HUES6 (cell line): ENCODE measurements around the gene UCP3.

Experiments
- H3K27ac ChIP-seq: 2 replicates; pipeline ENCODE4 v1.7.0; 2013; ENCODE audit warnings: low read depth, mild to moderate bottlenecking, low read length, inconsistent platforms
- H3K27me3 ChIP-seq: 2 replicates; pipeline ENCODE4 v1.6.1; 2013; ENCODE audit warnings: low read length; ENCODE audit not compliant: control insufficient read depth, insufficient read depth
- H3K36me3 ChIP-seq: 2 replicates; pipeline ENCODE4 v1.6.1; 2013; ENCODE audit warnings: low read length; ENCODE audit not compliant: control insufficient read depth, insufficient read depth
- H3K4me1 ChIP-seq: 2 replicates; pipeline ENCODE4 v1.6.1; 2013; ENCODE audit warnings: low read length; ENCODE audit not compliant: control insufficient read depth, insufficient read depth
- H3K4me3 ChIP-seq: 2 replicates; pipeline ENCODE4 v1.5.1; 2013; ENCODE audit warnings: low read depth, low read length
- H3K9ac ChIP-seq: one replicate; pipeline ENCODE4 v1.6.1; 2013; ENCODE audit warnings: mild to moderate bottlenecking, low read length
- H3K9me3 ChIP-seq: 2 replicates; pipeline ENCODE4 v1.6.1; 2013; ENCODE audit warnings: low read depth, low read length; ENCODE audit not compliant: control insufficient read depth, insufficient read depth

The UCP3 gene

DNA sequence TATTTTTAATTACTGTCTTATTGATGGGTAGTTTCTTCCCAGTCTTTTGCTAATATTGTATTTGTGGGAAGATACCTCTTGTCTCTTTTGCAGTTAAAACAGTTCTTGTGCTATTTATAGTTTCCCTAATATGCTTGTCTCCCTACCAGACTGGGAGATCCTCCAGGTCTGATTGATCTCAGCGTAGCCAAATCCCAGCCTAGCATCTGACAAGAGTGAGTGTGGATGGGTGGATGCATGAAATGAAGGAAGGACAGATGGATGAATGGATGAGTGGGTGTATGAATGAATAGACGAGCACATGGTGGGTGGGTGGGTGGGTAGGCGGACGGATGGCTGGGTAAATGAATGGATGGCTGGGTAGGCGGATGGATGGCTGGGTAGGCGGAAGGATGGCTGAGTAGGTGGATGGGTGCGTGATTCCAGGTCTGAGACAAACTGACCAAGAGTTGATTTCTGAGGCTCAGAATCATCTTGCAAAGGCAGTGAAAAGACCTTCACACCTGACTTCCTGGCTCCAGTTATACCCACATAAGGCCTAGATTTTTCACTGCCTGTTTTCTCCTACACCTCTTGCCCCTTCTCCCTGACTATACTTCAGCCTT is 46.7 kb downstream of the UCP3 start:
- no peak overlapping the region for H3K27ac ChIP-seq
- no peaks in the 10 kb centered on the region for H3K4me1 ChIP-seq
- H3K36me3 ChIP-seq, result no peaks in the 10 kb centered on the region
- H3K9me3 ChIP-seq, result no peaks in the 10 kb centered on the region
- H3K4me3 ChIP-seq, result no peak overlapping the region
- no peaks in the 10 kb centered on the region for H3K27me3 ChIP-seq
- H3K9ac ChIP-seq, result no peak overlapping the region

DNA sequence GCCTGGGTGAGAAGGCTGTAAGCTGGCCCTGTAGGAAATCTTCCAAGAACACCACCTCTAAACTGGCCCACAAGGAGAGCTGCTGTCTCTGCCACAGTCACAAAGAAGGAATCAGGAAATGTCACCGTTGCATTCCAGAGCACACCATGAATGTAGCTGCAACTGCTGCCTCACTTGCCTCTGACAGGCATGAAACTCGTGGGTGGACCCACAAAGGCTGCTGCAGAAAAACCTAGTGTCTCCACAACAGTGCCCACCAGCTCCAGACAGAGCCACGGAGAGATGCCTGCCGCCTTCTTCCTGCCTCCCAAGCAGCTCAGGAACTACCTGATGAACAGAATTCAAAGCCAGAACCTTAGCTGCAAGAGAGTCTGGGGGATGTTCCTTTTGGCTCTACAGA is 47.6 kb downstream of the UCP3 start:
- Histone ChIP-seq H3K9ac (no peak overlapping the region), H3K27ac (no peak overlapping the region), H3K9me3 (no peaks in the 10 kb centered on the region), H3K27me3 (no peaks in the 10 kb centered on the region), H3K4me3 (no peak overlapping the region), H3K4me1 (no peaks in the 10 kb centered on the region), H3K36me3 (no peaks in the 10 kb centered on the region)

DNA sequence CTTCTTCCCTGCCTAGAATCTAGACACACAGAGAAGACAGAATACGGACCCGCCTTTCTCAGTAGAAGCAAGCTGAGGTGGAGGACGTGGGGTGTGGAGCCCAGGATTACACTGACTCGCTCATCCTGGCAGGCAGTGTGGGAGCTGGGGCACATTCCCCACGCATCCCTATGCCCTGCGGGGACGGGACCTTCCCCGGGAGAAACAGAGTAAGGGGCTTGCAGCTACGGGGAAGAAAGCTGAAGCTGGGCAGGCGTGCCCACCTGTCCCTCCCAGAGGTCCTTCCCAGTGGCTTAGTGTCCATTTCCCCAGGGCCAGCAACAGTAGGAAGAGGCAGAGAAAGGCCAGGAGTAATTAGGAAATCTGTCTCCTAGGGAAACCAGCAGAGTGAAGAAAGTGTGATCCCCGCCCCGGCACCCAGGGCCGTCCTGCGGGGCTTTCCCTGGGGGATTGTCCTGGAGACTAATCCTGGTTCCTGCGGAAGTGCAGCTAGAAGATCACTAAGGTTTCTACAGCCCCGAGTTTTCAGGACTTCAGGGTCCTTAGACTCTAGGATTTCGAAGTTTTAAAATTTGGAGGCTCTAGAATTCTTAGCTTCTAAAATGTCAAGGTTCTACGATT is 50.3 kb downstream of the UCP3 start:
- Histone ChIP-seq H3K27ac (no peak overlapping the region), H3K36me3 (no peaks in the 10 kb centered on the region), H3K4me3 (no peak overlapping the region), H3K9ac (no peak overlapping the region), H3K9me3 (no peaks in the 10 kb centered on the region), H3K4me1 (no peaks in the 10 kb centered on the region), H3K27me3 (no peaks in the 10 kb centered on the region)

DNA sequence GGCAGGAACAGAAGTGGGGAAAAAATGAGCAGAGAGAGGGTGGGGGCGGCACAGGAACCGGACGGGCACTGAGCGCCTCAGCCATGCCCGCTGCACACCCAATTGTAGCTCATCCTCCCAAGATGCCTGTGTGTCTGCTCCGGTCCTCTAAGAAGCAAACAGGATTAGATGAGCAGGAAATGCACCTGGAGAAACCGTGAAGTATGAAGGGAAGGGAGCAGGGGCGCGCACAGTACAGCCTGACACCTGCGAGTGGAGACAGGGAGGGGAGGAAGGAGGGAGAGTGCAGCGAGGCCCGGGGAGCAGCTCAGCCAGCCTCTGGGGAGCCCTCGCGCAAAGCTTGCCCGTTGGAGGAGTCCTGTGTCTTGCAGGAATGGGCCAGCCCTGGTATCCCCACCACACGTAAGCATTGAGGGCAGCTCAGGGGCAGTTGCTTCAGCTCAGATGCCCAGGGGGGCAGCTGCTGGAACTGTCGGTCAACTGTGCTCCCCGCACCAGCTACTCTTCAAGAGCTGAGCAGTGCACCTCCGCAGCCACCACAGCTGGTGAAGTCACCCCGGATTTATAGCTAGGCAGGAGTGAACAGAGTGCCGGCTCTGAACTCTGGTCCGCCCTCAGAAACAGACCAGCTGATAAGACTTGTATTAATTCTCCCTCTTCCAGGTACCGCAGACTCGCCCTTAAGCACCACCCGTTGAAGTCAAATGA is 51.1 kb downstream of the UCP3 start:
- H3K36me3 ChIP-seq, result no peaks in the 10 kb centered on the region
- no peak overlapping the region for H3K4me3 ChIP-seq
- no peak overlapping the region for H3K27ac ChIP-seq
- no peaks in the 10 kb centered on the region for H3K4me1 ChIP-seq
- no peak overlapping the region for H3K9ac ChIP-seq
- H3K27me3 ChIP-seq, result no peaks in the 10 kb centered on the region
- no peaks in the 10 kb centered on the region for H3K9me3 ChIP-seq

DNA sequence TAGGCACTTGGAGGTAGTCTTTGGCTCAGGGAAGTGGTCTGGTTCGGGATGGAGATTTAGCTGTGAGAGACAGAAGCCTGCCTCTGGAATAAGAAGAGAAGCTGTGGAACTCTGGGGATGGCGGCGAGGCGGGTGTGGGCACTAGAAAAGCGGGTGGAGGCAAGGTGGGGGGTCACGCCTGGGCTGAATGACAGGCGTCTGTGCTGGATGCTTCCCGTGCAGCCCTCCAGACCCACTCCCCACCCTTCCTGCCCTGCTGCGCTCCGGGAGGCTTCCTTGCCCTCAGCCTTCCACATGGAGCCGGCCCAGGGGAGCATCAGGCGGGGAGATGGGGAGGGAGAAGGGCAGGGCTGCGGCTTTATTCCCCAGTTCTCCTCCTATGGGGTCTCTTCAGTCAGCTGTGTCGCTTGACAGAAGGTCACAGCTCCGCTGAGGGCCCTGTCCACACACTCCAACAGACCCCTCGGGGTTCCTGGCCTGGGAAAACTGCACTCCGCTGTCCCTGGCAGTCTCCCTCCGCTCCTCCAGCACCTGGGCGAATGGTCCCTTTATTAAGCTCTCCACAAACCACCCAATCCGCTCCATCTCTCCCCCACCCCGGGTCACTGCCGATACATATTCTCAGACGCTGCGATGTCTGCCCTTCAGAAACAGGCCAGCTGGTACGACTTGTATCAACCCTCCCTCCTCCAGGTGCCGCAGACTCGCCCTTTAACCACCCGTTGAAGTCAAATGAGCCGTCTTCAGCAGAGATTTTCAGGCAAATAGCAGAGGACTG is 51.8 kb downstream of the UCP3 start:
- Histone ChIP-seq H3K4me3 (no peak overlapping the region), H3K27ac (no peak overlapping the region), H3K36me3 (no peaks in the 10 kb centered on the region), H3K4me1 (no peaks in the 10 kb centered on the region), H3K9me3 (no peaks in the 10 kb centered on the region), H3K27me3 (no peaks in the 10 kb centered on the region), H3K9ac (no peak overlapping the region)

DNA sequence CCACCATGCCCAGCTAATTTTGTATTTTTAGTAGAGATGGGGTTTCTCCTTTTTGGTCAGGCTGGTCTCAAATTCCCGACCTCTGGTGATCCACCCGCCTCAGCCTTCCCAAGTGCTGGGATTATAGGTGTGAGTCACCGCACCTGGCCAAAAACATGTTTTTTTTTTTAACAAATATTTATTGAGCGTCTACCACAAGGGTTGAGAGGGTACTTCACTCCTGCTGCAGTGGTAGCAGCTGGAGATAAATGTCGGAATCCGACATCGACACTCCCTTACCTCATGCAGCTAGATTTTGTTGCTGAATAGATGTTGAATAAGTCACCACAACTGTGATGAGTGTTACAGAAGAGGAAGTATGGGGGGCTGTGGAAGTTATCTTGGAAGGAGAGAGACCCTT is 57.1 kb downstream of the UCP3 start:
- peaks cover 10% of the 10 kb centered on the region for H3K9me3 ChIP-seq
- H3K4me1 ChIP-seq, result no peaks in the 10 kb centered on the region
- H3K4me3 ChIP-seq, result no peak overlapping the region
- no peaks in the 10 kb centered on the region for H3K36me3 ChIP-seq
- no peak overlapping the region for H3K9ac ChIP-seq
- H3K27me3 ChIP-seq, result no peaks in the 10 kb centered on the region
- H3K27ac ChIP-seq, result no peak overlapping the region

DNA sequence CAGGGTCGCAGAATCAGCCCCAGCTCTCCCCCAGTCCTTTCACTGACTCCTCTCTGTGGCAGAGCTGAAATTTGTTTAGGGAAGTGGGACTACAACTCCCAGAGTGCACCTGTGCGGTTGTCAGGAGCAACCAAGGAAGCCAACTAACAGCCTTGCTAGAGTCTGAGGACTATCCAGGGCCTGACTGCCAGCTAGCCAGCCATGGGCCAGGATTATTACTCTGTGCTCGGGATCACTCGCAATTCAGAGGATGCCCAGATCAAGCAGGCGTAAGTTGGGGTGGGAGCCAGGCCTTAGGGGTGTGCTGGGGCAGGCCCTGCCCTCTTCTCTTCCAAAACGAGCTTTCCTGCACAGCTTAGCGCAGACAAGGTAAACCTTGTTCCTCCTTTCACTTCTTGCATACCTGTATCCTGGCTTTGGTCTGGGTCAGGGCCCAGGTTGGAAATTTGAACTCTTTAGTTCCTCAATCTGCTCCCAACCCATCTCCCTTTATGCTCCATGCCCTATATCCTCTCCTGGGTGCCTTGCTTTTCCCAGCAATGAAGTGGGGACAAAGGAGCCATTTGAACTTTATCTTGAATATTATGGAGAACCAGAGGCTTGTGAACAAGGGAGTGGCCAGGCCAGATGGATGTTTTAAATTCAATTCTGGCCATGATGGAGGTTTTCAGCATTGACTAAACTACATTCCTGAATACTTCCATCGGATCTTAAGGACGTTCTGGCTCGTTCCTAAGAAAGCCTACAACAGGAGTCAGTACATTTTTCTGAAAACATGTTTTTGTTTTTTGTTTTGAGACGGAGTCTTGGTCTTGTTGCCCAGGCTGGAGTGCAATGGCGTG is 57.8 kb downstream of the UCP3 start, which contains the start of gene DNAJB13:
DNAJB13 (plus strand) TSS at position 158 of the 842 bp plus-strand sequence; CDS start at position 202, 44 bp downstream.
- Histone ChIP-seq H3K27me3 (no peaks in the 10 kb centered on the region), H3K9me3 (peaks cover 17% of the 10 kb centered on the region), H3K4me1 (no peaks in the 10 kb centered on the region), H3K4me3 (no peak within 1 kb of the TSS), H3K27ac (no peak within 1 kb of the TSS), H3K36me3 (no peaks in the 10 kb centered on the region), H3K9ac (no peak within 1 kb of the TSS)
